Muscle layer of duodenum (tissue), 2 donors: ENCODE measurements around the gene NAA60.

Experiments used
- H3K27ac ChIP-seq: one replicate; pipeline ENCODE4 v1.7.0; 2013; ENCODE audit warnings: mild to moderate bottlenecking, low read length
- H3K27me3 ChIP-seq: one replicate; pipeline ENCODE4 v1.7.0; 2013; ENCODE audit warnings: low read depth, mild to moderate bottlenecking, control low read depth, low read length
- H3K36me3 ChIP-seq, 2 donors: one replicate each; pipeline ENCODE4 v1.7.0; 2013; ENCODE audit warnings: low read length in 2 of 2, control low read depth in 1 of 2, mild to moderate bottlenecking in 1 of 2; ENCODE audit not compliant: insufficient read depth in 2 of 2, control insufficient read depth in 1 of 2
- H3K4me1 ChIP-seq, 2 donors: one replicate each; pipeline ENCODE4 v1.7.0; 2013; ENCODE audit warnings: low read length in 2 of 2, mild to moderate bottlenecking in 2 of 2, control low read depth in 1 of 2, moderate library complexity in 1 of 2; ENCODE audit not compliant: insufficient read depth in 2 of 2, control insufficient read depth in 1 of 2
- H3K4me3 ChIP-seq, 2 donors: one replicate each; pipeline ENCODE4 v1.7.0; 2013; ENCODE audit warnings: low read length in 2 of 2, low read depth in 1 of 2, mild to moderate bottlenecking in 1 of 2
- H3K9me3 ChIP-seq, 2 donors: one replicate each; pipeline ENCODE4 v1.7.0; 2013; ENCODE audit warnings: low read length in 2 of 2, control low read depth in 1 of 2, mild to moderate bottlenecking in 1 of 2; ENCODE audit not compliant: control insufficient read depth in 1 of 2
- donor health status: healthy.

Gene NAA60

DNA sequence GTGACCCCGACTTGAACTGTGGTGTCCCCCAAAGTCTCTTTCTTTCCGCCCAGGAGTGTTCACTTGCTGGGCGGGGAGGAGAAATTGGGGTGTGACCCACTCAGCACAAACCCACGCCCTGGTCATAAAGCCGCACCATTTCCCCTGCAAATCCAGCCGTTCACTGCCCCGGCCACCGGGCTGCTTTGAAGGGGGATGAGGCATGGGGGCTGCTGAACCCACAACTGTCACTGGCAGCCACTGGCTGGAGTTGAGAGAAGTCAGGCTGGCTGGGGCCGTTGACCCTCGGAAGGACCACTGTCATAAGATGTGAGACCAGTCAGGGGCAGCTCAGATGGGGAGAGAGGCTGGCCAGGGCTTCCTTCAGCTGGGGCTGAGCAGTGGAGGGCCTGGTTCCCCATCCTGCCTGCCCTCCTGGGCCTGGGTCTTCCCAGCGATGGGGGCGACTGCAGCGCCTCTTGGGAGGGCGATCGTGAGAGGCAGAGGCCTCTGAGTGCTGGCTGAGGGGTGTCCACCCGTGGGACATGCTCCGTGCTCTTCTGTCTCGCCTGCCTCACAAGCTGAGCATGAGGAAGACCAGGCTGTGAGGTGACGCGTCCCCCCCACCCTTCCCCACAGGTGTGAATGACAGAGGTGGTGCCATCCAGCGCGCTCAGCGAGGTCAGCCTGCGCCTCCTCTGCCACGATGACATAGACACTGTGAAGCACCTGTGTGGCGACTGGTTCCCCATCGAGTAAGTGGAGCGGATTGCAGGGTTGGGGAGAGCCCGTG is 32.3 kb downstream of the NAA60 start:
- Histone ChIP-seq H3K9me3 (no peaks in the 10 kb centered on the region), H3K27ac (no peak overlapping the region), H3K27me3 (no peaks in the 10 kb centered on the region), H3K36me3 (peaks cover 9 to 22% of the 10 kb centered on the region in 2 donors), H3K4me3 (no peak overlapping the region), H3K4me1 (no peaks in the 10 kb centered on the region)

- H3K27me3 ChIP-seq = no peaks in the 10 kb centered on the region
- no peaks in the 10 kb centered on the region for H3K9me3 ChIP-seq
- no peaks in the 10 kb centered on the region for H3K4me1 ChIP-seq
- H3K4me3 ChIP-seq = no peak overlapping the region
- H3K27ac ChIP-seq = no peak overlapping the region
- peaks cover 12 to 28% of the 10 kb centered on the region in 2 donors for H3K36me3 ChIP-seq
Measured at GRCh38 chr16:3476409-3476808, 32.9 kb downstream of the NAA60 start.

DNA sequence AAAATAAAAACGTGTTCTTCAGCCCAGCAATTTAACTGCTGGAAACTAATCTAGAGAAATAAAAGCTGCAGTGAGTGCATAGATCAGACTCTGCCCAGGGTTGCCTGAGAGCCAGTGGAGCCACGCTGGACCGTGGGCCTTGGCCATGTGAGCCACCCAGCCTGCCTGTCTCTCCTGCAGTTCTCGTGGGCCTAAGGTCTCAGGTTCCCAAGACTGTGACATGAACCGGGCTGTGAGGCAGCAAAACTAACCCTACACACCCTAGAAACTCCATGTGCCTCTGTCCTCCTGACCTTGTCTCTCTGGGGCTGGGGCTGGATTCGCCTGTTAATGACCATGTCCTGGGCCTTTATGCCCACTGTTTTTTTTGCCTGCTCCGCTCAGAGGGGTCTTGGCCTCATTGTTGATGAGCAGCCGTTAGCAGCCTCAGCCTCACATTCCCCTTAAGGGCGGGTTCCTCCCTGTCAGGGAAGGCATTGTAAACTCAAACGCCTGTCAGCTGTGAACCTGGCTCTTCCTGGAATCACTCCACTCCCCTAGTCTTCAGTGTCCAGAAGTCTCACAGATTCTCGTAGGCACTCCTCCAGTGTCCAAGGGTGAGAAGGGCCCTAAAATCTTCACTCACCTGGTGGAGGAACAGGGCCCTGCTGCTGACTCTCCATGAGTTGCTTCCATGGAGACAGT is 34.9 kb downstream of the NAA60 start:
- H3K36me3 ChIP-seq = peaks cover 24 to 47% of the 10 kb centered on the region in 2 donors
- no peak overlapping the region for H3K27ac ChIP-seq
- H3K4me1 ChIP-seq = no peaks in the 10 kb centered on the region

GRCh38 chr16:3479654-3480216 is 36.3 kb downstream of the NAA60 start:
- no peaks in the 10 kb centered on the region for H3K27me3 ChIP-seq
- no peaks in the 10 kb centered on the region for H3K4me1 ChIP-seq
- no peaks in the 10 kb centered on the region for H3K9me3 ChIP-seq
- H3K36me3 ChIP-seq = peaks cover 33 to 61% of the 10 kb centered on the region in 2 donors
- H3K4me3 ChIP-seq = no peak overlapping the region
- H3K27ac ChIP-seq = no peak overlapping the region

More for the DNA sequence above, 34.9 kb downstream of the NAA60 start:
- Histone ChIP-seq H3K27me3 (no peaks in the 10 kb centered on the region), H3K9me3 (no peaks in the 10 kb centered on the region), H3K4me3 (no peak overlapping the region)

DNA sequence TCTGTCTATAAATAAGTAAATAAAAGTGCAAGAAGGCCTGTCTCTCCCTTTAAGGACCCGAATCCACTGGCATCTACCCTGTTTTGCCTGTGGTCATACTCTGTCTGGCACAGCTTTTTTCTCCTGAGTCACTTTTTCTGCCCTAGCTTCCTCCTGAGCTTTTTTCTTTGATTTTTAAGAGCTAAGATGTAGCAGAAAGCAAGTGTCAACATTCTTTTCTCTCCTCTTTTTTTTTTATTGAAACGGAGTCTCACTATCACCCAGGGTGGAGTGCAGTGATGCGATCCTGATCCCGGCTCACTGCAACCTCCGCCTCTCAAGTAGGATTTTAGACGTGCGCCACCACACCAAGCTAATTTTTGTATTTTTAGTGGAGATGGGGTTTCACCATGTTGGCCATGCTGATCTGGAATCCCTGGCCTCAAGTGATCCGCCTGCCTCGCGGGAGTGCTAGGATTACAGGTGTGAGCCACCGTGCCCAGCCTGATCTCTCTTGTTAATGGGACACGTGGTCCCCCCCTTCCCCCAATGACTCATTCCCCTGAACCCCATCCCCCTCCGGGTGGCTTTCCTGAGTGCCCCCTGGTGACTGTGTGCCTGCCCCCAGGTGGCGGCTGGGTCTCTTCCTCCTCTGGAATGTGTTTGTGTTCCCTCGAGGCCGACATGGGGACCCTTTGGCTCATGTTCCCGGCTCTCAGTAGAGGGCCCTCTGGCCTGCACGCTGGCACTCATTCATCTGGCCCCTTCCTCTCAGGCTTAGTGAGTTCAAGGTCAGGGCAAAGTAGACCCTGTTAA is 37.6 kb downstream of the NAA60 start:
- H3K27me3 ChIP-seq = no peaks in the 10 kb centered on the region
- H3K4me1 ChIP-seq = no peaks in the 10 kb centered on the region
- peaks cover 46 to 71% of the 10 kb centered on the region in 2 donors for H3K36me3 ChIP-seq
- no peak overlapping the region for H3K4me3 ChIP-seq
- no peak overlapping the region for H3K27ac ChIP-seq
- no peaks in the 10 kb centered on the region for H3K9me3 ChIP-seq

DNA sequence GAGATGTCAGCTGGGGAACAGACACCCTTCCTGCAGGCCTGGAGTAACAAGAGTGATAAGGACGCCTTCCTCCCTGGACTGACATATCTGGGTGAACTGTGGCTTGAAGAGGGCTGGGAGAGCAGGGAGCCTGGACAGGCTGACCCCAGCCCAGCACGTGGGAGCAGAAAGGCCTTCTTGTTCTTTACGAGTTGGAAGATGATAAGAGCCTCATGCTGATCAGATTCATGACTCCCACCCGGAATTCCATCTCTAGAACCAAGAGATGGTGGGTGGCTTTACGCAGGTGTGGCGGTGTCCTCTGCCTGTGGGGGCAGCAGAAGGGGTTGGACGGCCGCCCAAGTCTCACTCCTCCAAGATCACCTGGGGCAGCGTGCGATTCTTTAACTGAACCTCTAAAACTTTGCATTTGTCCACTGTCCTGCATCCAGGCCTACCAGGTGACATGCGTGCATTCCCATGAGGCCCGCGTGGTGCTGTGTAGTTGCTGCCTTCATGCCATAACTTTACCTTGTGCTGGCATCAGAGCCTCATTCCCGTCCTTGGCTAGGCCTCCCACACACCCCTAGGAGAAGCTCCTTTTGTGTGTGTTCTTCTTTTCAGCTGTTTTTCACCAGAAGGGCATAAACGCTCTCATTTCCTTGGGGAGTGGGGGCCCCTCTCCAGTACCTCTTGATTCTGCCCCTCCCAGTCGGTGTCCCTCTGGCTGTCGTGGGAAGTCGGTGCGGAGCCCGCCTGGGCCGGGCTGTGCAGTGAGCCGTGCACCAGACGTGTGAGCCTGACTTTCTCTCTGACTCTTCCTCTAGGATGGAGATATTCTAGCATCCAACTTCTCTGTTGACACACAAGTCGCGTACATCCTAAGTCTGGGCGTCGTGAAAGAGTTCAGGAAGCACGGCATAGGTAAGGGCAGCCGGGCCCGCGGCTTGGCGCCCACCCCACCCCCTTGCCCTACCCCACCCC is 38.5 kb downstream of the NAA60 start:
- Histone ChIP-seq H3K36me3 (peaks cover 51 to 76% of the 10 kb centered on the region in 2 donors), H3K4me3 (no peak overlapping the region), H3K27me3 (no peaks in the 10 kb centered on the region), H3K9me3 (no peaks in the 10 kb centered on the region), H3K4me1 (no peaks in the 10 kb centered on the region), H3K27ac (no peak overlapping the region)

DNA sequence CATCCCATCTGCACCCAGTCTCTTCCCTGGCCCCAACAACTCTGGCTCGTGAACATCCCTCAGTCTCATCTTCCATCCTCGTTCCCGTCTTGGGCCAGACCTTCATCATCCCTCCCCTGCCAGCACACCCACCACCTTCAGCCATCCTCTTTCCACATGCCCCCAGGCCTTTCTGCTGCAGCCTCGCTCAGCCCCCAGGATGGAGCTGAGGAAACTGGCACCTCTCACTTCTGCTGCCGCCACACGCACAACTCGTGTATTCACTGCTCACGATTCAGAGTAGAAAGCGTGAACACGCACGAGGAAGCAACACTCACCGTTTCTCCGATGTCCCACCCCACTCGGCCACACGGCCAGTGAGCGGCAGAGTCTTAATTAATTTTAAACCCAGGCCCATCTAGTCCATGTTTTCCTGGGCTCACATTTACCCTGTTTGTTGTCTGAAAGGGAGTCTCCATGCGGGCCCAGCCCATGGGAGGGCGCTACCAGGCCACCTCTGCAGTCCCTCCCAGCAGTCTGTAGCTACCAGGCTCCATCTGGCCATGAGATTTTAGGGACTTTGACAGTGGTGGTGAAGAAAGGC is 39.3 kb downstream of the NAA60 start:
- H3K36me3 ChIP-seq = peaks cover 51 to 84% of the 10 kb centered on the region in 2 donors
- H3K9me3 ChIP-seq = no peaks in the 10 kb centered on the region
- no peak overlapping the region for H3K4me3 ChIP-seq
- no peaks in the 10 kb centered on the region for H3K4me1 ChIP-seq
- no peaks in the 10 kb centered on the region for H3K27me3 ChIP-seq
- no peak overlapping the region for H3K27ac ChIP-seq

DNA sequence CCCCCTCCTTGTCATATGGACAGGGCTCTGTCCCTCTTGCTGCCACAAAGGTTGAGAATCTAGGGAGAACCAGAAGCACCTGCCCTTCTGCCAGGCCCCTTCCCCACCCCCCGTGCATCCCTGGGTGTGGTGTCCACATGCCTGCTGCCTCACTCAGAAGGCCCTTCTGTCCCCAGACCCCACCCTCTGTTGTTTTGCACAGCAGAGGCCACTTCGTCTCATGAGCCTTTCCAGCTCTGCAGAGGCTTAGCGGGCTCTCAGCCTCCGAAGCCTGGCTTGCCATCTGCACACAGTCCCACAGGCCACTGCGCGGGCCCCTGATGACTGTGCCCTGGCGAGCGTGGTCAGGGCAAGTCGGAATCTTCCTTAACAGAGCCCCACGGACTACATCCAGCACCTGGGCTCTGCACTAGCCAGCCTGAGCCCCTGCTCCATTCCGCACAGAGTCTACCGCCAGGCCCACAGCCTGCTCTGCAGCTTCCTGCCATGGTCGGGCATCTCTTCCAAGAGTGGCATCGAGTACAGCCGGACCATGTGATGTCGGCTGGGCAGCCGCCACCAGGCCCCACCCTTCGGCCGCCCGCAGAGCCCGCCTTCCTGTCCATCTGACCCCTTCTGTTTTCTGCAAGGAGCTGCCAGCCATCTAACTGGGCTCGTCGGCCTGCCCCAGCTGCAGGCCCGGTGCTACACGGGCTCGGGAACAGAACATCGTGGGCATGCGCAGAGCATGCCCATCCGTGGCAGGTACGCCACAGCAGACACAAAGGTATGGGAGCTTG is 41.0 kb downstream of the NAA60 start:
- Histone ChIP-seq H3K36me3 (peaks cover 47 to 82% of the 10 kb centered on the region in 2 donors), H3K27ac (no peak overlapping the region), H3K9me3 (no peaks in the 10 kb centered on the region), H3K4me1 (no peaks in the 10 kb centered on the region), H3K4me3 (no peak overlapping the region), H3K27me3 (no peaks in the 10 kb centered on the region)

DNA sequence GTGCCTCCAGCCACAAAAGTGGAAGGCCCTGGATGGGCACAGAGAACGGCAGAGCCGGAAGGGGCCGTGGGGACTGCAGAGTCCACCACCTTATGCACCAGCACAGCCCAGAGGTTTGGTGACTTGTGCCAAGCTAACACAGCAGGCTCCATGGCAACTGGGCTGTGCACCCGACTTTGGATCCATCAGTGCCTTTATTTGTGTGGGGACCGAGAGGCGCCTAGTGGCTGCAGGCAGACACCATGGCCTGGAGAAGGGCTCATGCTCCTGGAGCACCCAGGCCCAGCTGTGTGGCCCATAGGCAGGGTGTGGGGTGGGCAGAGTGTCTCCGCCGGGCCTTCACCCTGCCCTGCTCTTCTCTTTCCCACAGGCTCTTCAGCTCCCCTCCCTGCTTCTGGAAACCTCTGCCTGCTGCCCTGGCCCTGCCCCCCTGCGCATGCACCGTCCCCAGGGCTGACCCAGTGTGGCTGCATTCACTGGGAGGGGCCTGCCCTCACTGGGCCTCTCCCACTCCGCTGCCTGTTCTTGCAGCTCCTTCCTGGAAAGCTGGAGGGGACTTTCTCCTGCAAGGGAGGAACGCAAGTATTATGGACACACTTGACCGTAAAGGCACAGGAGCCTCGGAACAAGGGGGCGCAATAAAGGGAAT is 41.7 kb downstream of the NAA60 start:
- no peaks in the 10 kb centered on the region for H3K4me1 ChIP-seq
- peaks cover 41 to 76% of the 10 kb centered on the region in 2 donors for H3K36me3 ChIP-seq
- H3K9me3 ChIP-seq = no peaks in the 10 kb centered on the region
- H3K4me3 ChIP-seq = no peak overlapping the region
- no peak overlapping the region for H3K27ac ChIP-seq
- H3K27me3 ChIP-seq = no peaks in the 10 kb centered on the region
